H9 (cell line): ENCODE data around the gene TRPT1. TPM values are rescaled to one million over a fixed set of nuclear protein-coding genes. Genes with fewer than 3 reads are reported as not detected.
A peak's percentile ranks its signal among the peaks of the same experiment; 100 is the strongest.

ENCODE experiments used
- DNase-seq: peaks from one replicate; pipeline ENCODE4 v3.0.0-alpha.2; 2017
- H2AFZ ChIP-seq: one replicate; pipeline ENCODE4 v1.6.1; 2013; ENCODE audit warnings: mild to moderate bottlenecking, low read length, control low read depth, moderate library complexity
- H2AK5ac ChIP-seq: 2 replicates; pipeline ENCODE4 v1.6.1; 2013; ENCODE audit warnings: low read length, control low read depth, mixed read lengths; ENCODE audit not compliant: insufficient read length
- H2BK120ac ChIP-seq: one replicate; pipeline ENCODE4 v1.6.1; 2013; ENCODE audit warnings: low read depth, mild to moderate bottlenecking, low read length, control low read depth, inconsistent platforms; ENCODE audit not compliant: poor library complexity, severe bottlenecking
- H2BK12ac ChIP-seq: 2 replicates; pipeline ENCODE4 v1.6.1; 2013; ENCODE audit warnings: low read length, control low read depth, mixed read lengths, low read depth; ENCODE audit not compliant: insufficient read length
- H2BK15ac ChIP-seq: 2 replicates; pipeline ENCODE4 v1.6.1; 2013; ENCODE audit warnings: low read depth, low read length, control low read depth
- H2BK20ac ChIP-seq: one replicate; pipeline ENCODE4 v1.6.1; 2013; ENCODE audit warnings: low read depth, mild to moderate bottlenecking, low read length, control low read depth, inconsistent platforms; ENCODE audit not compliant: poor library complexity, severe bottlenecking
- H2BK5ac ChIP-seq: 2 replicates; pipeline ENCODE4 v1.6.1; 2013; ENCODE audit warnings: low read length, control low read depth, mixed read lengths; ENCODE audit not compliant: insufficient read length
- H3K14ac ChIP-seq: 2 replicates; pipeline ENCODE4 v1.6.1; 2013; ENCODE audit warnings: low read length, control low read depth; ENCODE audit not compliant: insufficient read depth
- H3K18ac ChIP-seq: 2 replicates; pipeline ENCODE4 v1.6.1; 2013; ENCODE audit warnings: low read depth, mild to moderate bottlenecking, mixed read lengths, low read length, control low read depth; ENCODE audit not compliant: insufficient read length
- H3K23ac ChIP-seq: 2 replicates; pipeline ENCODE4 v1.6.1; 2013; ENCODE audit warnings: low read length, control low read depth, mixed read lengths, low read depth; ENCODE audit not compliant: insufficient read length
- H3K23me2 ChIP-seq: 2 replicates; pipeline ENCODE4 v1.6.1; 2013; ENCODE audit warnings: low read depth, mild to moderate bottlenecking, mixed read lengths, low read length, control low read depth; ENCODE audit not compliant: insufficient read length, poor library complexity, severe bottlenecking
- H3K27ac ChIP-seq: 2 replicates; pipeline ENCODE4 v1.5.1; 2013; ENCODE audit warnings: low read length, control low read depth, mixed read lengths, low read depth; ENCODE audit not compliant: insufficient read length
- H3K27me3 ChIP-seq: 2 replicates; pipeline ENCODE4 v1.6.1; 2013; ENCODE audit warnings: low read length, control low read depth, inconsistent platforms; ENCODE audit not compliant: insufficient read depth
- H3K4ac ChIP-seq: 2 replicates; pipeline ENCODE4 v1.6.1; 2013; ENCODE audit warnings: low read depth, mild to moderate bottlenecking, control low read depth, inconsistent platforms, low read length, moderate library complexity
- H3K4me1 ChIP-seq: 2 replicates; pipeline ENCODE4 v1.6.1; 2013; ENCODE audit warnings: low read length, control low read depth, inconsistent platforms; ENCODE audit not compliant: insufficient read depth
- H3K4me2 ChIP-seq: 2 replicates; pipeline ENCODE4 v1.6.1; 2013; ENCODE audit warnings: low read length, control low read depth, mixed read lengths; ENCODE audit not compliant: insufficient read length, insufficient read depth
- H3K56ac ChIP-seq: 2 replicates; pipeline ENCODE4 v1.6.1; 2013; ENCODE audit warnings: low read depth, mild to moderate bottlenecking, mixed read lengths, low read length, control low read depth; ENCODE audit not compliant: insufficient read length
- H3K79me1 ChIP-seq: 2 replicates; pipeline ENCODE4 v1.6.1; 2013; ENCODE audit warnings: low read depth, mild to moderate bottlenecking, moderate library complexity, low read length, control low read depth, inconsistent platforms; ENCODE audit not compliant: insufficient read depth, poor library complexity, severe bottlenecking
- H3K79me2 ChIP-seq: 2 replicates; pipeline ENCODE4 v1.6.1; 2013; ENCODE audit warnings: low read length, control low read depth, inconsistent platforms; ENCODE audit not compliant: insufficient read depth
- H3K9ac ChIP-seq: 2 replicates; pipeline ENCODE4 v1.6.1; 2013; ENCODE audit warnings: low read length, control low read depth, mixed read lengths; ENCODE audit not compliant: insufficient read length; ENCODE audit errors: extremely low read depth
- H3K9me3 ChIP-seq: one replicate; pipeline ENCODE4 v1.6.1; 2013; ENCODE audit warnings: low read depth, low read length, inconsistent platforms; ENCODE audit not compliant: control insufficient read depth
- H3T11ph ChIP-seq: one replicate; pipeline ENCODE4 v1.6.1; 2013; ENCODE audit warnings: mild to moderate bottlenecking, low read length, control low read depth, inconsistent platforms
- H4K20me1 ChIP-seq: one replicate; pipeline ENCODE4 v1.6.1; 2013; ENCODE audit not compliant: control insufficient read depth, insufficient read length, insufficient read depth
- H4K5ac ChIP-seq: 2 replicates; pipeline ENCODE4 v1.6.1; 2013; ENCODE audit warnings: low read depth, mild to moderate bottlenecking, mixed read lengths, low read length, control low read depth; ENCODE audit not compliant: insufficient read length
- H4K8ac ChIP-seq: replicated peaks from 2 replicates; pipeline ENCODE4 v1.6.1; 2013; ENCODE audit warnings: low read length, control low read depth, mixed read lengths, low read depth; ENCODE audit not compliant: insufficient read length
- H4K91ac ChIP-seq: 2 replicates; pipeline ENCODE4 v1.6.1; 2013; ENCODE audit warnings: low read depth, mild to moderate bottlenecking, moderate library complexity, mixed read lengths, low read length, control low read depth; ENCODE audit not compliant: insufficient read length
- H3K27ac Mint-ChIP-seq, 3 experiments: 2 replicates in 2 of 3; 3 replicates in 1 of 3; pipeline ENCODE4 v1.8.0; 2020 to 2021; ENCODE audit warnings: mixed read lengths in 3 of 3, mild to moderate bottlenecking in 1 of 3, moderate library complexity in 1 of 3
- H3K27me3 Mint-ChIP-seq: 2 replicates; pipeline ENCODE4 v1.8.0; 2021; ENCODE audit warnings: low read depth, mild to moderate bottlenecking, moderate library complexity, mixed read lengths
- H3K36me3 Mint-ChIP-seq, 3 experiments: 2 replicates in 2 of 3; 3 replicates in 1 of 3; pipeline ENCODE4 v1.8.0; 2020 to 2021; ENCODE audit warnings: low read depth in 3 of 3, mixed read lengths in 3 of 3; ENCODE audit not compliant: insufficient read depth in 1 of 3
- H3K4me1 Mint-ChIP-seq, 2 experiments: 2 replicates each; pipeline ENCODE4 v1.8.0; 2020; ENCODE audit warnings: mixed read lengths in 2 of 2
- H3K4me3 Mint-ChIP-seq, 2 experiments: 2 replicates in 1 of 2; 3 replicates in 1 of 2; pipeline ENCODE4 v1.8.0; 2020 to 2021; ENCODE audit warnings: mild to moderate bottlenecking in 2 of 2, mixed read lengths in 2 of 2, moderate library complexity in 1 of 2
- H3K9me3 Mint-ChIP-seq, 2 experiments: 2 replicates in 1 of 2; 3 replicates in 1 of 2; pipeline ENCODE4 v1.8.0; 2020; ENCODE audit warnings: mild to moderate bottlenecking in 2 of 2, mixed read lengths in 2 of 2, moderate library complexity in 1 of 2
- WGBS: extraction: QIAGEN DNeasy Blood & Tissue Kit; methylation state at CpG from one replicate; pipeline ENCODE4 v1.1.7; 2013; ENCODE audit warnings: missing lambda C conversion rate, low lambda C conversion rate, mixed read lengths; ENCODE audit not compliant: insufficient read length; ENCODE audit errors: extremely low coverage; 5-methylcytosine and 5-hydroxymethylcytosine counted together
- total RNA-seq: library from RNA; stranded (reverse); gene quantifications from 2 replicates; pipeline ENCODE4 v1.2.1, GENCODE V29; 2021
- TF ChIP-seq, protein P1 (sequence below): fragments of 200-600 bp; sonication (generic); conservative IDR thresholded peaks from 3 replicates; pipeline ENCODE4 v1.8.0; 2021; ENCODE audit warnings: antibody characterized with exemption, mild to moderate bottlenecking

Gene TRPT1
- total RNA-seq, 1 experiment from 2014 or later = 33.6 TPM

DNA sequence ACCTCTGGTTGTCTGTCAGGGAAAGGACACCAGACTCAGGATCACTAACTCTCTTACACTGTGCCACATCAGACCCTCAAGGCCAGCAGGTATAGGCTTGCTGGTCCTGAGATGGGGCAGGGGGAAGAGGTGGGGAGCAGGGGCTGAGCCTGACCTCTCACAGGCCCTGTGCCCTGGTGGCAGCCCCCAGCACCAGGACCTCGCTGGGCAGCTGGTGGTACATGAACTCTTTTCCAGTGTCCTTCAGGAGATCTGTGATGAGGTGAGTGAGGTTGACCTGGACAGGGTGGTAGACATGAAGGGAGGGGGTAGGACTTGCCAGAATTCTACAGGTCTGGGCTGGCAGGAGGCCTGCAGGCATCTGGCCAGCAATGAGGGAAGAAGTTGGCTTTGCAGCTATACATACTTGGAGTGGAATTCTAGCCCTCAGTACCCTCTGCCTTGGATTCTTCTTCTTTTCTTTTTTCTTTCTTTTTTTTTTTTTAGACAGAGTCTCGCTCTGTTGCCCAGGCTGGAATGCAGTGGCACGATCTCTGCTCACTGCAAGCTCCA, 1.5 kb upstream of the TRPT1 start:
- no peak overlapping the region for H3K56ac ChIP-seq
- peak overlapping the region; percentile 80 to 91 for H3K4me3 Mint-ChIP-seq
- no peak overlapping the region for H4K91ac ChIP-seq
- peaks cover 23 to 34% of the 10 kb centered on the region in 2 experiments for H3K4me1 Mint-ChIP-seq
- H2AFZ ChIP-seq = no peak overlapping the region
- no peak overlapping the region for H3K14ac ChIP-seq
- H3K27ac ChIP-seq = no peak overlapping the region
- no peak overlapping the region for H2BK120ac ChIP-seq
- no peak overlapping the region for H3K4ac ChIP-seq
- H3K36me3 Mint-ChIP-seq = peaks cover 0 to 14% (median 10%) of the 10 kb centered on the region in 3 experiments; a peak in 4 of 7 replicates
- peaks cover 11% of the 10 kb centered on the region for H3K27me3 Mint-ChIP-seq
- H3K9me3 ChIP-seq = no peaks in the 10 kb centered on the region
- TF ChIP-seq, protein P1, sequence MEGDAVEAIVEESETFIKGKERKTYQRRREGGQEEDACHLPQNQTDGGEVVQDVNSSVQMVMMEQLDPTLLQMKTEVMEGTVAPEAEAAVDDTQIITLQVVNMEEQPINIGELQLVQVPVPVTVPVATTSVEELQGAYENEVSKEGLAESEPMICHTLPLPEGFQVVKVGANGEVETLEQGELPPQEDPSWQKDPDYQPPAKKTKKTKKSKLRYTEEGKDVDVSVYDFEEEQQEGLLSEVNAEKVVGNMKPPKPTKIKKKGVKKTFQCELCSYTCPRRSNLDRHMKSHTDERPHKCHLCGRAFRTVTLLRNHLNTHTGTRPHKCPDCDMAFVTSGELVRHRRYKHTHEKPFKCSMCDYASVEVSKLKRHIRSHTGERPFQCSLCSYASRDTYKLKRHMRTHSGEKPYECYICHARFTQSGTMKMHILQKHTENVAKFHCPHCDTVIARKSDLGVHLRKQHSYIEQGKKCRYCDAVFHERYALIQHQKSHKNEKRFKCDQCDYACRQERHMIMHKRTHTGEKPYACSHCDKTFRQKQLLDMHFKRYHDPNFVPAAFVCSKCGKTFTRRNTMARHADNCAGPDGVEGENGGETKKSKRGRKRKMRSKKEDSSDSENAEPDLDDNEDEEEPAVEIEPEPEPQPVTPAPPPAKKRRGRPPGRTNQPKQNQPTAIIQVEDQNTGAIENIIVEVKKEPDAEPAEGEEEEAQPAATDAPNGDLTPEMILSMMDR = no peak
- no peaks in the 10 kb centered on the region for H3K79me1 ChIP-seq
- no peaks in the 10 kb centered on the region for H3K27me3 ChIP-seq
- H3K4me2 ChIP-seq = no peak overlapping the region
- H3K23ac ChIP-seq = no peak overlapping the region
- H2BK20ac ChIP-seq = no peak overlapping the region
- 0 out of 2 replicates have a peak, but pooled peaks cover 3% of the 10 kb centered on the region for H3K4me1 ChIP-seq
- no peak overlapping the region for H2BK12ac ChIP-seq
- H3K27ac Mint-ChIP-seq = no peak overlapping the region
- H4K20me1 ChIP-seq = no peaks in the 10 kb centered on the region
- no CpG with 5 or more reads among the region's 3 CpGs for WGBS
- no peak overlapping the region for H2BK5ac ChIP-seq
- no peak overlapping the region for H4K8ac ChIP-seq
- H3T11ph ChIP-seq = no peak overlapping the region
- no peak overlapping the region for H3K9ac ChIP-seq
- no peaks in the 10 kb centered on the region for H3K79me2 ChIP-seq
- no peak for DNase-seq
- no peak overlapping the region for H2AK5ac ChIP-seq
- H3K23me2 ChIP-seq = peaks cover 27% of the 10 kb centered on the region
- H2BK15ac ChIP-seq = peak overlapping the region; percentile 33; the same call in 1 of the 2 replicates
- no peak overlapping the region for H4K5ac ChIP-seq
- no peaks in the 10 kb centered on the region for H3K9me3 Mint-ChIP-seq
- H3K18ac ChIP-seq = no peak overlapping the region
